Activated CD4-positive, alpha-beta memory T cell treated with anti-CD3 and anti-CD28 coated beads, Interleukin-2, amount 10 ng/mL, durations not matched to agents 7 days and 5 days (primary cell): Measurements from ENCODE around the gene NLRP9. TPM values are rescaled to one million over a fixed set of nuclear protein-coding genes. Genes with fewer than 3 reads are reported as not detected.
A peak's percentile ranks its signal among the peaks of the same experiment; 100 is the strongest.
"Not testable (repeated sequence)": the region's sequence is repeated elsewhere in the genome, so short reads cannot be mapped to it uniquely, and the experiment has no call there.

Source experiments
- CTCF ChIA-PET: fragments of 350-600 bp; sonication (Branson Sonifier 250); formaldehyde crosslinking; loops from one replicate; lab custom pipeline; 2021; ENCODE audit warnings: antibody characterized with exemption, inconsistent platforms; lab: Charles Lee
- POLR2A ChIA-PET: fragments of 350-600 bp; sonication (Branson Sonifier 250); formaldehyde crosslinking; loops from one replicate; lab custom pipeline; 2021; ENCODE audit warnings: antibody characterized with exemption; lab: Charles Lee
- DNase-seq: peaks from one replicate; pipeline ENCODE4 v3.0.0-alpha.2; 2020
- H3K27ac Mint-ChIP-seq: one replicate; pipeline ENCODE4 v1.8.0; 2021; ENCODE audit warnings: mild to moderate bottlenecking, mixed read lengths
- H3K27me3 Mint-ChIP-seq: one replicate; pipeline ENCODE4 v1.8.0; 2021; ENCODE audit warnings: mixed read lengths
- H3K36me3 Mint-ChIP-seq: one replicate; pipeline ENCODE4 v1.8.0; 2021; ENCODE audit warnings: low read depth, mixed read lengths
- H3K4me1 Mint-ChIP-seq: one replicate; pipeline ENCODE4 v1.8.0; 2021; ENCODE audit warnings: mixed read lengths
- H3K4me3 Mint-ChIP-seq: one replicate; pipeline ENCODE4 v1.8.0; 2021; ENCODE audit warnings: mild to moderate bottlenecking, mixed read lengths
- H3K9me3 Mint-ChIP-seq: one replicate; pipeline ENCODE4 v1.8.0; 2021; ENCODE audit warnings: mixed read lengths
- total RNA-seq, 2 experiments: library from RNA; stranded (reverse); gene quantifications; one replicate each; pipeline ENCODE4 v1.2.3, GENCODE V29; 2021

NLRP9 gene
- total RNA-seq, 2 experiments from 2014 or later, result not detected

- ChIA-PET POLR2A (no interaction called here), CTCF (no interaction called here)
- Mint-ChIP-seq H3K4me3 (no peak overlapping the region), H3K4me1 (no peaks in the 10 kb centered on the region), H3K27ac (no peak overlapping the region), H3K9me3 (peaks cover 18% of the 10 kb centered on the region), H3K27me3 (no peaks in the 10 kb centered on the region), H3K36me3 (no peaks in the 10 kb centered on the region)
- no peak for DNase-seq
Measured at GRCh38 chr19:55720214-55720746, 17.9 kb downstream of the NLRP9 start.

- H3K27ac Mint-ChIP-seq, result not testable (repeated sequence)
- H3K9me3 Mint-ChIP-seq, result peaks cover 19% of the 10 kb centered on the region
Measured at GRCh38 chr19:55717879-55718711, 20.1 kb downstream of the NLRP9 start.

GRCh38 chr19:55717251-55717650, 21.0 kb downstream of the NLRP9 start:
- POLR2A ChIA-PET, result no interaction called here
- H3K9me3 Mint-ChIP-seq, result peaks cover 24% of the 10 kb centered on the region
- no peak overlapping the region for H3K4me3 Mint-ChIP-seq
- peaks cover 1% of the 10 kb centered on the region for H3K36me3 Mint-ChIP-seq
- CTCF ChIA-PET, result no interaction called here
- no peak overlapping the region for H3K27ac Mint-ChIP-seq
- H3K4me1 Mint-ChIP-seq, result no peaks in the 10 kb centered on the region
- no peak for DNase-seq
- H3K27me3 Mint-ChIP-seq, result no peaks in the 10 kb centered on the region

More at GRCh38 chr19:55717879-55718711, 20.1 kb downstream of the NLRP9 start:
- H3K27me3 Mint-ChIP-seq, POLR2A ChIA-PET, H3K36me3 Mint-ChIP-seq, CTCF ChIA-PET, H3K4me1 Mint-ChIP-seq, H3K4me3 Mint-ChIP-seq, DNase-seq: not testable (repeated sequence)

- no peak overlapping the region for H3K27ac Mint-ChIP-seq
- ChIA-PET CTCF (no interaction called here), POLR2A (no interaction called here)
- no peak for DNase-seq
- no peaks in the 10 kb centered on the region for H3K27me3 Mint-ChIP-seq
- H3K9me3 Mint-ChIP-seq, result peaks cover 24% of the 10 kb centered on the region
- H3K36me3 Mint-ChIP-seq, result peaks cover 3% of the 10 kb centered on the region
- no peak overlapping the region for H3K4me3 Mint-ChIP-seq
- H3K4me1 Mint-ChIP-seq, result no peaks in the 10 kb centered on the region
Measured at GRCh38 chr19:55716531-55716930, 21.7 kb downstream of the NLRP9 start.

- no peak overlapping the region for H3K4me3 Mint-ChIP-seq
- POLR2A ChIA-PET, result no interaction called here
- H3K4me1 Mint-ChIP-seq, result no peaks in the 10 kb centered on the region
- DNase-seq, result no peak
- peaks cover 6% of the 10 kb centered on the region for H3K27me3 Mint-ChIP-seq
- H3K36me3 Mint-ChIP-seq, result peaks cover 3% of the 10 kb centered on the region
- no peak overlapping the region for H3K27ac Mint-ChIP-seq
- peaks cover 14% of the 10 kb centered on the region for H3K9me3 Mint-ChIP-seq
- CTCF ChIA-PET, result no interaction called here
Measured at GRCh38 chr19:55712804-55713631, 25.2 kb downstream of the NLRP9 start.

- POLR2A ChIA-PET, result no interaction called here
- CTCF ChIA-PET, result interaction anchor here (1.2 kb wide), 1 partner anchor 10 kb away, joined by 3 read pairs; no protein-coding TSS in a partner anchor
Measured at GRCh38 chr19:55711719-55712118, 26.5 kb downstream of the NLRP9 start.

GRCh38 chr19:55705972-55706371, 32.2 kb downstream of the NLRP9 start:
- Mint-ChIP-seq H3K4me1 (peaks cover 2% of the 10 kb centered on the region), H3K27ac (no peak overlapping the region), H3K4me3 (no peak overlapping the region), H3K9me3 (no peaks in the 10 kb centered on the region), H3K36me3 (peaks cover 28% of the 10 kb centered on the region), H3K27me3 (peaks cover 6% of the 10 kb centered on the region)
- no peak for DNase-seq
- ChIA-PET POLR2A (no interaction called here), CTCF (interaction anchor here (0.7 kb wide), 1 partner anchor 1934 kb away, joined by 3 read pairs; no protein-coding TSS in a partner anchor)

More at GRCh38 chr19:55711719-55712118, 26.5 kb downstream of the NLRP9 start:
- no peaks in the 10 kb centered on the region for H3K4me1 Mint-ChIP-seq
- H3K4me3 Mint-ChIP-seq, result no peak overlapping the region
- peaks cover 14% of the 10 kb centered on the region for H3K9me3 Mint-ChIP-seq
- H3K36me3 Mint-ChIP-seq, result peaks cover 3% of the 10 kb centered on the region
- no peak for DNase-seq
- no peak overlapping the region for H3K27ac Mint-ChIP-seq
- H3K27me3 Mint-ChIP-seq, result peaks cover 6% of the 10 kb centered on the region

GRCh38 chr19:55704494-55705245, 33.5 kb downstream of the NLRP9 start:
- Mint-ChIP-seq H3K9me3 (no peaks in the 10 kb centered on the region), H3K27ac (no peak overlapping the region), H3K27me3 (peaks cover 6% of the 10 kb centered on the region), H3K36me3 (peaks cover 33% of the 10 kb centered on the region), H3K4me3 (no peak overlapping the region), H3K4me1 (peaks cover 2% of the 10 kb centered on the region)
- POLR2A ChIA-PET, result no interaction called here
- CTCF ChIA-PET, result interaction anchor here (2.4 kb wide), 1 partner anchor 23 kb away, joined by 8 read pairs; no protein-coding TSS in a partner anchor
- no peak for DNase-seq

GRCh38 chr19:55703790-55704215, 34.4 kb downstream of the NLRP9 start:
- H3K27ac Mint-ChIP-seq, result no peak overlapping the region
- H3K4me3 Mint-ChIP-seq, result no peak overlapping the region
- peaks cover 2% of the 10 kb centered on the region for H3K27me3 Mint-ChIP-seq
- peaks cover 2% of the 10 kb centered on the region for H3K4me1 Mint-ChIP-seq
- CTCF ChIA-PET, result interaction anchor here (0.7 to 2.4 kb wide), 2 partner anchors 10 to 22 kb away, joined by 3 to 8 read pairs; no protein-coding TSS in a partner anchor
- H3K36me3 Mint-ChIP-seq, result peaks cover 33% of the 10 kb centered on the region
- peak; percentile 35 for DNase-seq
- POLR2A ChIA-PET, result no interaction called here
- no peaks in the 10 kb centered on the region for H3K9me3 Mint-ChIP-seq

GRCh38 chr19:55702131-55702627, 36.0 kb downstream of the NLRP9 start:
- H3K27ac Mint-ChIP-seq, result no peak overlapping the region

GRCh38 chr19:55700813-55701212, 37.4 kb downstream of the NLRP9 start:
- CTCF ChIA-PET, result no interaction called here

More at GRCh38 chr19:55702131-55702627, 36.0 kb downstream of the NLRP9 start:
- DNase-seq, result no peak
- Mint-ChIP-seq H3K36me3 (peaks cover 43% of the 10 kb centered on the region), H3K9me3 (no peaks in the 10 kb centered on the region), H3K4me1 (peaks cover 2% of the 10 kb centered on the region), H3K27me3 (no peaks in the 10 kb centered on the region), H3K4me3 (no peak overlapping the region)
- ChIA-PET POLR2A (no interaction called here), CTCF (interaction anchor here (1.0 to 2.4 kb wide), 2 partner anchors 9 to 21 kb away, joined by 3 to 8 read pairs; no protein-coding TSS in a partner anchor)

GRCh38 chr19:55699221-55699620, 39.0 kb downstream of the NLRP9 start:
- ChIA-PET CTCF (no interaction called here), POLR2A (no interaction called here)
- Mint-ChIP-seq H3K36me3 (peaks cover 42% of the 10 kb centered on the region), H3K4me3 (no peak overlapping the region), H3K9me3 (no peaks in the 10 kb centered on the region), H3K27me3 (no peaks in the 10 kb centered on the region), H3K27ac (no peak overlapping the region), H3K4me1 (peaks cover 2% of the 10 kb centered on the region)
- no peak for DNase-seq

More at GRCh38 chr19:55700813-55701212, 37.4 kb downstream of the NLRP9 start:
- H3K27ac Mint-ChIP-seq, result no peak overlapping the region
- no peak for DNase-seq
- H3K27me3 Mint-ChIP-seq, result no peaks in the 10 kb centered on the region
- H3K4me3 Mint-ChIP-seq, result no peak overlapping the region
- POLR2A ChIA-PET, result no interaction called here
- peaks cover 2% of the 10 kb centered on the region for H3K4me1 Mint-ChIP-seq
- H3K9me3 Mint-ChIP-seq, result no peaks in the 10 kb centered on the region
- peaks cover 47% of the 10 kb centered on the region for H3K36me3 Mint-ChIP-seq
